ENCODE data around the gene AGBL5. TPM values are rescaled to one million over a fixed set of nuclear protein-coding genes. Genes with fewer than 3 reads are reported as not detected.

Gene AGBL5
- total and polyA plus RNA-seq, 2 of the 13 experiments (the other 11 are each of a cell fraction or from before 2014, with no cell fraction given), result 55.9 to 73.3 TPM

DNA sequence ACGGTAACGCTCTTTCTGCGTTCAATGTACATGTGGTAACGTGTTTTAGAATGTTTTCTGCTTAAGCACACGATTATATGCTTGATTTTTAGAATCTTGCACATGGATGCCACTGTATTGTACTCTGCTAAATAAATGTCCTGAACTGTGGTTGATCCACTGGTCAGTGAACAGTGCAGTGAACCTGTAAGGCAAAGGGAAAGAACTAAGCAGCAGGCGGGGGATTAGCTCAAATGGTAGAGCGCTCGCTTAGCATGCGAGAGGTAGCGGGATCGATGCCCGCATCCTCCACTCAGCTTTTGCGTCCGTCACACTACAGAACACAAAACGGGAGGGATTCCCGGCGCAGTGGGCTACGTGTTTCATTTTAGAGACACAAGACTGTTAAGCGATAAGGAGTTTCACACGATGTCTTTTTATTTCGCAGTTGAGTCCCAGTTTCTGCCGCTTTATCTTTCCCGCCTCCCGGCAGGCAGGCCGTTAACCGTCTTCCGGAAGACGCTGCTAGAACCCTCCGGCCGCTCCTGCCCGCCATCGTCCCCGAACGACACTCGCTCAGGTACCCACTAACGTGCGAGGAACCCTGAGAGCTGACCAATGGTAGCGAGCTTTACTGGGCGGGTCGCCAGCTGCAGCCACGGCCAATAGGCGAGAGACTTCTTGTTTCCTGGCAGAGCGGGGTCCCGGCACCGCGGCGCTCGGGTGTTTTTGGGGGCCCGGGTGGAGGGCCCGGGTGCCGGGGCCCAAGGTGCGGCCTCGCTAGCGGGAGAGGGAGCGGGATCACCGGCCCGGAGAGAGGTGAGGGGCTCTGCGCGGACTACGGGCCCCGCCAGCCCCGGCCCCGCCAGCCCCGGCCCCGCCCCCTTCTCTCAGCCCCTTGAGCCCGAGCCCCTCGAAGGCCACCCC lies at the start of gene AGBL5 (continued):
- TF ChIP-seq RERE (CRISPR knock-in tag; IDR thresholded peaks at IDR 0.05; ENCODE audit: low read depth) (peak; percentile 49; the same call in 1 of the 2 replicates), NFYB (CRISPR knock-in tag; IDR thresholded peaks at IDR 0.05) (peak; percentile 96), TCF7L2 (IDR thresholded peaks at IDR 0.05; ENCODE audit: low read depth, low read length) (no peak), HMGXB3 (CRISPR knock-in tag; IDR thresholded peaks at IDR 0.05; ENCODE audit: borderline replicate concordance) (peak; percentile 100), TEAD3 (CRISPR knock-in tag; optimal IDR thresholded peaks at IDR 0.05; ENCODE audit: borderline replicate concordance) (peak; percentile 56), XBP1 (CRISPR knock-in tag; IDR thresholded peaks at IDR 0.05) (0 out of 2 replicates have a peak, but pooled peaks have one; percentile 64), NAIF1 (CRISPR knock-in tag; IDR thresholded peaks at IDR 0.05; ENCODE audit: borderline replicate concordance) (peak; percentile 94), NCOR1 (IDR thresholded peaks at IDR 0.05; ENCODE audit: borderline replicate concordance, low read length) (peak; percentile 88), ZNF343 (CRISPR knock-in tag; IDR thresholded peaks at IDR 0.05) (peak; percentile 87; the same call in 1 of the 2 replicates), ZNF232 (CRISPR knock-in tag; IDR thresholded peaks at IDR 0.05; ENCODE audit: borderline replicate concordance) (peak; percentile 98), ARHGAP35 (CRISPR knock-in tag; IDR thresholded peaks at IDR 0.05; ENCODE audit: borderline replicate concordance) (peak; percentile 96), SCMH1 (CRISPR knock-in tag; IDR thresholded peaks at IDR 0.05; ENCODE audit: borderline replicate concordance) (no peak)
- TF ChIP-seq, protein P1, sequence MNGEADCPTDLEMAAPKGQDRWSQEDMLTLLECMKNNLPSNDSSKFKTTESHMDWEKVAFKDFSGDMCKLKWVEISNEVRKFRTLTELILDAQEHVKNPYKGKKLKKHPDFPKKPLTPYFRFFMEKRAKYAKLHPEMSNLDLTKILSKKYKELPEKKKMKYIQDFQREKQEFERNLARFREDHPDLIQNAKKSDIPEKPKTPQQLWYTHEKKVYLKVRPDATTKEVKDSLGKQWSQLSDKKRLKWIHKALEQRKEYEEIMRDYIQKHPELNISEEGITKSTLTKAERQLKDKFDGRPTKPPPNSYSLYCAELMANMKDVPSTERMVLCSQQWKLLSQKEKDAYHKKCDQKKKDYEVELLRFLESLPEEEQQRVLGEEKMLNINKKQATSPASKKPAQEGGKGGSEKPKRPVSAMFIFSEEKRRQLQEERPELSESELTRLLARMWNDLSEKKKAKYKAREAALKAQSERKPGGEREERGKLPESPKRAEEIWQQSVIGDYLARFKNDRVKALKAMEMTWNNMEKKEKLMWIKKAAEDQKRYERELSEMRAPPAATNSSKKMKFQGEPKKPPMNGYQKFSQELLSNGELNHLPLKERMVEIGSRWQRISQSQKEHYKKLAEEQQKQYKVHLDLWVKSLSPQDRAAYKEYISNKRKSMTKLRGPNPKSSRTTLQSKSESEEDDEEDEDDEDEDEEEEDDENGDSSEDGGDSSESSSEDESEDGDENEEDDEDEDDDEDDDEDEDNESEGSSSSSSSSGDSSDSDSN (CRISPR knock-in tag; IDR thresholded peaks at IDR 0.05), result no peak; the same call in 1 of the 2 replicates
- TF ChIP-seq, protein P2, sequence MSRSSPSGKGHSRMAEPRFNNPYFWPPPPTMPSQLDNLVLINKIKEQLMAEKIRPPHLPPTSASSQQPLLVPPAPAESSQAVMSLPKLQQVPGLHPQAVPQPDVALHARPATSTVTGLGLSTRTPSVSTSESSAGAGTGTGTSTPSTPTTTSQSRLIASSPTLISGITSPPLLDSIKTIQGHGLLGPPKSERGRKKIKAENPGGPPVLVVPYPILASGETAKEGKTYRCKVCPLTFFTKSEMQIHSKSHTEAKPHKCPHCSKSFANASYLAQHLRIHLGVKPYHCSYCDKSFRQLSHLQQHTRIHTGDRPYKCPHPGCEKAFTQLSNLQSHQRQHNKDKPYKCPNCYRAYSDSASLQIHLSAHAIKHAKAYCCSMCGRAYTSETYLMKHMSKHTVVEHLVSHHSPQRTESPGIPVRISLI (CRISPR knock-in tag; IDR thresholded peaks at IDR 0.05; ENCODE audit: borderline replicate concordance), result peak; percentile 55; the same call in 1 of the 2 replicates

Measured in HepG2 (cell line).